Ovary (tissue), 9 donors: ENCODE data around the gene RPS26. TPM values are rescaled to one million over a fixed set of nuclear protein-coding genes. Genes with fewer than 3 reads are reported as not detected.

Experiments
- DNase-seq, 5 donors: peaks; one replicate each; pipeline ENCODE4 v3.0.0-alpha.2; 2019 to 2020
- H3K27ac ChIP-seq, 2 donors: fragments of 200-600 bp; one replicate each; pipeline versions ENCODE4 v1.5.1 to v1.8.0; 2019 to 2022
- H3K27me3 ChIP-seq: fragments of 200-600 bp; one replicate; pipeline ENCODE4 v1.8.0; 2022
- H3K36me3 ChIP-seq: fragments of 200-600 bp; sonication (generic); one replicate; pipeline ENCODE4 v1.5.1; 2019
- H3K4me1 ChIP-seq: one replicate; pipeline ENCODE4 v1.8.1; 2013; ENCODE audit warnings: mild to moderate bottlenecking, moderate library complexity; ENCODE audit not compliant: insufficient read depth
- H3K4me3 ChIP-seq: fragments of 200-600 bp; sonication (generic); one replicate; pipeline ENCODE4 v1.5.1; 2017
- H3K9me3 ChIP-seq, 2 donors: fragments of 200-600 bp in 1 of 2; sonication (generic) in 1 of 2; one replicate each; pipeline versions ENCODE4 v1.5.1 to v1.8.1; 2013 to 2019; ENCODE audit warnings: mild to moderate bottlenecking in 1 of 2, moderate library complexity in 1 of 2
- CTCF ChIP-seq, 3 donors: fragments of 450-650 bp in 2 of 3; fragments of 200-600 bp in 1 of 3; IDR thresholded peaks; one replicate each; pipeline versions ENCODE4 v1.5.1 to v1.8.0; 2016 to 2022; ENCODE audit warnings: antibody characterized with exemption in 3 of 3, mild to moderate bottlenecking in 1 of 3
- EP300 ChIP-seq: sonication (generic); formaldehyde crosslinking; IDR thresholded peaks from one replicate; pipeline ENCODE4 v1.6.1; 2017; ENCODE audit warnings: antibody characterized with exemption
- POLR2A ChIP-seq: fragments of 450-650 bp; IDR thresholded peaks from one replicate; pipeline ENCODE4 v1.6.1; 2017; ENCODE audit warnings: antibody characterized with exemption, mild to moderate bottlenecking, moderate library complexity
- WGBS, 3 donors: extraction: QIAGEN DNeasy Blood & Tissue Kit in 1 of 3; methylation state at CpG; one replicate each; pipeline versions ENCODE4 v1.1.5 to v1.1.7; 2013 to 2017; 5-methylcytosine and 5-hydroxymethylcytosine counted together
- intact Hi-C, 4 donors: fragments of 100-400 bp; cut with DNase I; formaldehyde crosslinking; loops; one replicate each; pipeline versions ENCODE4 v1.11.0 to v1.15.1; 2022 to 2023
- polyA plus RNA-seq, 2 donors: library from polyadenylated mRNA; stranded (reverse); fragments of 200-250 nt in 1 of 2; fragments of 350-450 nt in 1 of 2; fragmentation: Illumina TruSeq in 1 of 2; extraction: RNeasy Lipid Tissue Mini Kit (QIAGEN cat#74804) in 1 of 2; gene quantifications; one replicate each; pipeline ENCODE4 v1.2.3, GENCODE V29; 2013 to 2014
- total RNA-seq, 7 donors: library from RNA; depleted of rRNA in 2 of 7; stranded (reverse); fragments of >200 nt in 2 of 7; fragmentation: NEBNext Ultra II Directional in 3 of 7; extraction: Animal tissue kit (Norgen Biotek cat#: 25700) in 3 of 7; gene quantifications; one replicate each; pipeline versions ENCODE4 v1.1.0 to v1.2.4, GENCODE V29; 2016 to 2023
- donor health status: DM: no; HTN: no; CAD: no; lungs with moderate emphysema.
- donor health status: DM: no; HTN: no; CAD: no.
- donor health status: Bipolar disorder and iron deficiency.
- donor health status: DM: yes; HTN: yes; CAD: no.
- donor health status: DM: no; HTN: no; CAD: no.
- donor health status: DM: yes; HTN: yes; CAD: no.

The RPS26 gene
- total and polyA plus RNA-seq, 9 donors: 16.2 to 2,562 (median 140) TPM

DNA sequence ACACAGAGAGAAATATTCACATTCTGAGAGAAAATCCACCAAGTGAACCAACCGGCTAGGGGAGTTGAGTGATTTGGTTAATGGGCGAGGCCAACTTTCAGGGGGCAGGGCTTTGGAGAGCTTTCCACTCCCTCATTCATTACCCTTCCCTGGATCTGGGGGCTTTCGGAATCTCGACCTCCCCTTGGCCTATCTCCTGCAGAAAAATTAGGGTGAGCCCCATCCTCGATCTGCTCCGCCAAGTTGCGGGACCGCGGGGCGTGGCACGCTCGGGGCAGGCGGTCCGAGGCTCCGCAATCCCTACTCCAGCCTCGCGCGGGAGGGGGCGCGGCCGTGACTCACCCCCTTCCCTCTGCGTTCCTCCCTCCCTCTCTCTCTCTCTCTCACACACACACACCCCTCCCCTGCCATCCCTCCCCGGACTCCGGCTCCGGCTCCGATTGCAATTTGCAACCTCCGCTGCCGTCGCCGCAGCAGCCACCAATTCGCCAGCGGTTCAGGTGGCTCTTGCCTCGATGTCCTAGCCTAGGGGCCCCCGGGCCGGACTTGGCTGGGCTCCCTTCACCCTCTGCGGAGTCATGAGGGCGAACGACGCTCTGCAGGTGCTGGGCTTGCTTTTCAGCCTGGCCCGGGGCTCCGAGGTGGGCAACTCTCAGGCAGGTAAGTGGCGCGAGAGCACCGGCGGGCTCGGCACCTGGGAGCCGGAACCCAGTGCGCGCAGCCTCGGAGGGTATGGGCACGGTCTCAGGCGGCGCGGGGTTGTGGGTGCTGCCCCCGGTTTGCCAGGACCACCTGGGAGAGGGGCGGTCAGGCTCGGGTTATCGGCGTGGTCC lies 38.2 kb downstream of the RPS26 start, which contains the start of gene ERBB3:
Gene ERBB3, plus strand, starts transcription at position 443 of the 833 bp plus-strand sequence. Its CDS starts 136 bp downstream, at position 579.
- peaks cover 5% of the 10 kb centered on the region for H3K4me1 ChIP-seq
- no peaks in the 10 kb centered on the region for H3K36me3 ChIP-seq
- H3K27ac ChIP-seq: peak within 1 kb of the TSS in 1 of 2 donors; percentile 7
- H3K27me3 ChIP-seq: no peaks in the 10 kb centered on the region
- intact Hi-C loops: no loop called here
- WGBS, 3 donors: 0 to 2% (median 1%) methylated on average over 49 to 59 of the region's 59 CpGs
- DNase-seq: peak; percentile 63 to 82 (median 77)
- H3K9me3 ChIP-seq: no peaks in the 10 kb centered on the region
- H3K4me3 ChIP-seq: peak within 1 kb of the TSS; percentile 33
- TF ChIP-seq EP300 (no peak), POLR2A (no peak), CTCF (IDR thresholded peaks at IDR 0.05) (peak in 2 of 3 donors; percentile 13 to 17)

DNA sequence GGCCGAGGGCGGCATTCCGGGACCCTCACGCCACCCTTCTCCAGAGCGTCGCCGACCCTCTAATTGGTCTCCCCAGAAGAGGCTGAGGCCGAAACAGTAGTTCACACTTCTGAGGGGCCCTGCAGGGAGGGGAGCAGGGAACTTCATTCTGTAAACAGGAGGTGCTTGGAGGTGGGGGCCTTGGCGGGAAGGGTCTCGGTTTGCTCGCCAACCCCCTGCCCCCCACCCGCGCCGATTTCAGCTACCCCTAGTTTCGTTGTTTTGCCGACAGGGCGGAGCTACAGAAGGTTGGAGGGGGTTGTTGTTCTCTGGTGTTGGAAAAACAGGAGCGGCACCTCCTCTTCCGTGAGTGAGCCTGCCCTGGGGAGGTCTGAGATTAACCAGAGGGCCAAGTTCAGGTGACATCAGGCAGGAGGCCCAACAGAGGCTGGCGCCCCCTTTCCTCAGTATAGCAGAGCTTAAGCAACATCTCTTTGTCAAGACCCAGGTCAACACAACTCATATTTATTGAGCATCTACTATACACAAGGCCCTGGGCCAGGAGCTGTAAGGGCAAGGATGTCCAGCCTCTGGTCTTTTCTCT lies 38.9 kb downstream of the RPS26 start:
- Histone ChIP-seq H3K36me3 (no peaks in the 10 kb centered on the region), H3K4me3 (peak overlapping the region; percentile 33), H3K27ac (no peak overlapping the region), H3K9me3 (no peaks in the 10 kb centered on the region), H3K4me1 (peaks cover 5% of the 10 kb centered on the region), H3K27me3 (no peaks in the 10 kb centered on the region)
- TF ChIP-seq EP300 (no peak), CTCF (IDR thresholded peaks at IDR 0.05) (no peak), POLR2A (no peak)
- WGBS, 3 donors: 15 to 32% (median 19%) methylated on average over 20 of the region's 20 CpGs
- intact Hi-C loops: no loop called here
- DNase-seq: no peak

DNA sequence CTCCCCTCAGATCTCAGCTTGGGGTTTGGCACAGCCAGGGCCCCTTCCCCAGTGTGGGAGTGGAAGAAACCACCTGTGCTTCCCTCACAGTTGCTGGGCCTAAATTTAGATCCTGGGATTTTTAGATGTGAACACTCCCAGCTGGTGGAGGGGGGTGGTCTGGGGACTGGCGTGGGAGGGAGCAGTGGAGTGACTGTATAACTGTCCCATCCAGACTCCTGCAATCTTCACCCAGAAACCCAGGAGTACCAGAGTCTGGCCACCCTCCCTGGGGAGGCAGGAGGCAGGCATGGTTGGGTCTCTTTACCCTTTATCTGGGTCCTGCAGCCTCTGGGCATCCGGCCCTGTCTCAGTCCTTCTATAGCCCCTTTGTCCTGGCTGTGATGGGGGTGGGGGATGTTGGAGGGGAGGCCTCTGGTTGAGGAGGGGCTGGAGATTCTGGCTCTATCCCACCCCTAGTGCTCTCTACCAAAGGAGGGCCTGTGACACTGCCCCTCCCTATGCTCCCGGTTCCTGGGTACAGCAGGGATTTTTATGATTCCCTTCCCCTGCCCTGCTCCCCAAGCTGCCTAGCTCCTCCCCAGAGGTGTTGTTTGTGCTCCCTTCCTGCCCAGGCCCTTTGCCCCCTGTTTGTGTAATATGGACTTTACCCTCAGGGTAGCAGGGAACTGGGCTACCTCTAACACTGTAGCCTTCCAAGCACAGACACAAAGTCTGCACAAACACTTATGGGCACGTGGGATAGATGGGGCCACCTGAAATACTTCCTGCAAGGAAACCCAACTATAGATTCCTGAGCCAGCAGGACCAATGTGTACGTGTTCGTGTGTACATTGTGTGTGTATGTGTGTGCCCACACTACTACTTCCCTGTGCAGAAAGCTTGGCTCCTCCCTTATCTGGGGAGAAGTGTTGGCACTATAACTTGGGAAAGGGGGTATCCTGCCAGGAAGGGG lies 40.0 kb downstream of the RPS26 start:
- Histone ChIP-seq H3K4me1 (peaks cover 5% of the 10 kb centered on the region), H3K27ac (no peak overlapping the region), H3K27me3 (no peaks in the 10 kb centered on the region), H3K9me3 (no peaks in the 10 kb centered on the region), H3K4me3 (peak overlapping the region; percentile 1), H3K36me3 (no peaks in the 10 kb centered on the region)
- intact Hi-C loops: no loop called here
- 53 to 65% (median 64%) methylated on average over 6 of the region's 6 CpGs for WGBS, 3 donors
- DNase-seq: no peak
- TF ChIP-seq CTCF (IDR thresholded peaks at IDR 0.05) (no peak), EP300 (no peak), POLR2A (no peak)

DNA sequence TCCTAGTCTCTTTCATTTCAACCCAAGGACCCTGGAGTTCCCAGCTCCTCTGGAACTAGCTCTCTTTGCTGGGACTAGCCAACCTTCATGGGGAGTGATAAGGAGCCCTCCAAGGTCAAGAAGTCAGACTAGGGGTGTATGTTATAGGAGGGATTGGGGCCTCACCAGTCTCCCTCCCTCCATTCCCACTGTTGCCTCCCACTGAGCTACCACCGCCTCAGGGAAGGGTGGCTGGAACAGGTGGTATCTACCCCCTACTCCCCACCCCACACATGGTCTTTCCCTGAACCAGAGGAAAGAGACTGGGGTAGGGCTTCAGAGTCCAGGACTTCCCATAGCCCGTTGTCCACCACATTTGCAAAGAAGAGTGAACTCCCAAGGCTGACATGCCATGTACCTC lies 40.7 kb downstream of the RPS26 start:
- 67 to 87% (median 77%) methylated on average over 2 of the region's 2 CpGs for WGBS, 3 donors
- H3K27ac ChIP-seq: no peak overlapping the region
- intact Hi-C loops: no loop called here
- no peak for DNase-seq
- H3K4me1 ChIP-seq: peaks cover 5% of the 10 kb centered on the region
- no peaks in the 10 kb centered on the region for H3K27me3 ChIP-seq
- no peaks in the 10 kb centered on the region for H3K9me3 ChIP-seq
- H3K4me3 ChIP-seq: no peak overlapping the region
- TF ChIP-seq POLR2A: no peak
- no peaks in the 10 kb centered on the region for H3K36me3 ChIP-seq
